ENCODE results near the gene HOOK2. TPM values are rescaled to one million over a fixed set of nuclear protein-coding genes. Genes with fewer than 3 reads are reported as not detected.
A peak's percentile ranks its signal among the peaks of the same experiment; 100 is the strongest.

Gene HOOK2
- total RNA-seq, 3 donors from 2014 or later: 5.9 to 8.4 (median 6.0) TPM

- H3K27me3 Mint-ChIP-seq (ENCODE audit: low read depth): no peaks in the 10 kb centered on the region
- no peaks in the 10 kb centered on the region for H3K36me3 Mint-ChIP-seq (ENCODE audit: insufficient read depth)
- ATAC-seq: no peak
- DNase-seq: no peak
- peaks cover 38% of the 10 kb centered on the region for H3K4me1 Mint-ChIP-seq (ENCODE audit: low read depth)
- no peaks in the 10 kb centered on the region for H3K9me3 Mint-ChIP-seq
- H3K4me3 Mint-ChIP-seq: peak overlapping the region; percentile 35
Measured at GRCh38 chr19:12779162-12779993, 4.0 kb upstream of the HOOK2 start.

GRCh38 chr19:12778905-12779161, 3.5 kb upstream of the HOOK2 start:
- H3K4me1 Mint-ChIP-seq (ENCODE audit: low read depth): peaks cover 38% of the 10 kb centered on the region
- H3K4me3 Mint-ChIP-seq: peak overlapping the region; percentile 83
- no peaks in the 10 kb centered on the region for H3K36me3 Mint-ChIP-seq (ENCODE audit: insufficient read depth)
- no peaks in the 10 kb centered on the region for H3K27me3 Mint-ChIP-seq (ENCODE audit: low read depth)
- ATAC-seq (no peak), DNase-seq (no peak)
- H3K9me3 Mint-ChIP-seq: no peaks in the 10 kb centered on the region

GRCh38 chr19:12778017-12778904, 2.9 kb upstream of the HOOK2 start:
- DNase-seq: no peak
- Mint-ChIP-seq H3K4me1 (ENCODE audit: low read depth) (peaks cover 36% of the 10 kb centered on the region), H3K9me3 (no peaks in the 10 kb centered on the region), H3K4me3 (peak overlapping the region; percentile 83), H3K36me3 (ENCODE audit: insufficient read depth) (no peaks in the 10 kb centered on the region), H3K27me3 (ENCODE audit: low read depth) (no peaks in the 10 kb centered on the region)
- ATAC-seq: peak; percentile 4 to 13

- no peaks in the 10 kb centered on the region for H3K36me3 Mint-ChIP-seq (ENCODE audit: insufficient read depth)
- peaks cover 36% of the 10 kb centered on the region for H3K4me1 Mint-ChIP-seq (ENCODE audit: low read depth)
- ATAC-seq: peak; percentile 47 to 48
- no peaks in the 10 kb centered on the region for H3K9me3 Mint-ChIP-seq
- no peaks in the 10 kb centered on the region for H3K27me3 Mint-ChIP-seq (ENCODE audit: low read depth)
- peak overlapping the region; percentile 83 for H3K4me3 Mint-ChIP-seq
- peak; percentile 82 for DNase-seq
Measured at GRCh38 chr19:12777217-12778016, 2.1 kb upstream of the HOOK2 start.

- peak overlapping the region; percentile 48 for H3K4me3 Mint-ChIP-seq
- H3K27me3 Mint-ChIP-seq (ENCODE audit: low read depth): no peaks in the 10 kb centered on the region
- H3K9me3 Mint-ChIP-seq: no peaks in the 10 kb centered on the region
- ATAC-seq (no peak), DNase-seq (no peak)
- H3K36me3 Mint-ChIP-seq (ENCODE audit: insufficient read depth): no peaks in the 10 kb centered on the region
- peaks cover 16% of the 10 kb centered on the region for H3K4me1 Mint-ChIP-seq (ENCODE audit: low read depth)
Measured at GRCh38 chr19:12773571-12773970, 1.8 kb downstream of the HOOK2 start.

- ATAC-seq (no peak), DNase-seq (no peak)
- Mint-ChIP-seq H3K4me1 (ENCODE audit: low read depth) (peaks cover 7% of the 10 kb centered on the region), H3K36me3 (ENCODE audit: insufficient read depth) (no peaks in the 10 kb centered on the region), H3K9me3 (no peaks in the 10 kb centered on the region), H3K4me3 (no peak overlapping the region), H3K27me3 (ENCODE audit: low read depth) (no peaks in the 10 kb centered on the region)
Measured at GRCh38 chr19:12772323-12772722, 3.0 kb downstream of the HOOK2 start.

- ATAC-seq: no peak
Measured at GRCh38 chr19:12770922-12771321, 4.4 kb downstream of the HOOK2 start.

GRCh38 chr19:12769689-12770088, 5.7 kb downstream of the HOOK2 start:
- Mint-ChIP-seq H3K9me3 (no peaks in the 10 kb centered on the region), H3K36me3 (ENCODE audit: insufficient read depth) (no peaks in the 10 kb centered on the region), H3K4me3 (peak overlapping the region; percentile 13), H3K27me3 (ENCODE audit: low read depth) (no peaks in the 10 kb centered on the region), H3K4me1 (ENCODE audit: low read depth) (peaks cover 5% of the 10 kb centered on the region)
- DNase-seq (peak; percentile 59), ATAC-seq (peak; percentile 73 to 77)

More at GRCh38 chr19:12770922-12771321, 4.4 kb downstream of the HOOK2 start:
- Mint-ChIP-seq H3K27me3 (ENCODE audit: low read depth) (no peaks in the 10 kb centered on the region), H3K9me3 (no peaks in the 10 kb centered on the region), H3K36me3 (ENCODE audit: insufficient read depth) (no peaks in the 10 kb centered on the region), H3K4me3 (no peak overlapping the region), H3K4me1 (ENCODE audit: low read depth) (peaks cover 5% of the 10 kb centered on the region)
- DNase-seq: no peak

- Mint-ChIP-seq H3K4me1 (ENCODE audit: low read depth) (peaks cover 2% of the 10 kb centered on the region), H3K27me3 (ENCODE audit: low read depth) (no peaks in the 10 kb centered on the region), H3K36me3 (ENCODE audit: insufficient read depth) (no peaks in the 10 kb centered on the region), H3K9me3 (no peaks in the 10 kb centered on the region), H3K4me3 (no peak overlapping the region)
- no peak for ATAC-seq
- DNase-seq: no peak
Measured at GRCh38 chr19:12767666-12768065, 7.7 kb downstream of the HOOK2 start.

GRCh38 chr19:12767150-12767549, 8.2 kb downstream of the HOOK2 start:
- ATAC-seq: no peak
- no peaks in the 10 kb centered on the region for H3K27me3 Mint-ChIP-seq (ENCODE audit: low read depth)
- no peaks in the 10 kb centered on the region for H3K36me3 Mint-ChIP-seq (ENCODE audit: insufficient read depth)
- H3K4me3 Mint-ChIP-seq: no peak overlapping the region
- no peaks in the 10 kb centered on the region for H3K9me3 Mint-ChIP-seq
- H3K4me1 Mint-ChIP-seq (ENCODE audit: low read depth): peaks cover 2% of the 10 kb centered on the region
- DNase-seq: no peak

- H3K9me3 Mint-ChIP-seq: no peaks in the 10 kb centered on the region
Measured at GRCh38 chr19:12766051-12766521, 9.3 kb downstream of the HOOK2 start.

GRCh38 chr19:12764698-12765097, 10.7 kb downstream of the HOOK2 start:
- H3K4me3 Mint-ChIP-seq: no peak overlapping the region
- H3K4me1 Mint-ChIP-seq (ENCODE audit: low read depth): peaks cover 2% of the 10 kb centered on the region
- ATAC-seq: no peak
- H3K9me3 Mint-ChIP-seq: no peaks in the 10 kb centered on the region
- H3K36me3 Mint-ChIP-seq (ENCODE audit: insufficient read depth): no peaks in the 10 kb centered on the region
- DNase-seq: no peak
- no peaks in the 10 kb centered on the region for H3K27me3 Mint-ChIP-seq (ENCODE audit: low read depth)

More at GRCh38 chr19:12766051-12766521, 9.3 kb downstream of the HOOK2 start:
- DNase-seq (peak; percentile 85), ATAC-seq (peak; percentile 72 to 90)
- Mint-ChIP-seq H3K27me3 (ENCODE audit: low read depth) (no peaks in the 10 kb centered on the region), H3K36me3 (ENCODE audit: insufficient read depth) (no peaks in the 10 kb centered on the region), H3K4me3 (no peak overlapping the region), H3K4me1 (ENCODE audit: low read depth) (peaks cover 2% of the 10 kb centered on the region)

GRCh38 chr19:12763100-12763499, 12.3 kb downstream of the HOOK2 start:
- DNase-seq: no peak
- Mint-ChIP-seq H3K4me3 (no peak overlapping the region), H3K9me3 (no peaks in the 10 kb centered on the region), H3K36me3 (ENCODE audit: insufficient read depth) (no peaks in the 10 kb centered on the region), H3K27me3 (ENCODE audit: low read depth) (no peaks in the 10 kb centered on the region), H3K4me1 (ENCODE audit: low read depth) (no peaks in the 10 kb centered on the region)
- no peak for ATAC-seq

GRCh38 chr19:12759686-12760085, 15.7 kb downstream of the HOOK2 start:
- Mint-ChIP-seq H3K9me3 (no peaks in the 10 kb centered on the region), H3K4me3 (no peak overlapping the region), H3K36me3 (ENCODE audit: insufficient read depth) (no peaks in the 10 kb centered on the region), H3K4me1 (ENCODE audit: low read depth) (peaks cover 2% of the 10 kb centered on the region), H3K27me3 (ENCODE audit: low read depth) (peaks cover 13% of the 10 kb centered on the region)
- DNase-seq: no peak
- ATAC-seq: no peak
